ENCODE data around the gene PI4K2A.

DNA sequence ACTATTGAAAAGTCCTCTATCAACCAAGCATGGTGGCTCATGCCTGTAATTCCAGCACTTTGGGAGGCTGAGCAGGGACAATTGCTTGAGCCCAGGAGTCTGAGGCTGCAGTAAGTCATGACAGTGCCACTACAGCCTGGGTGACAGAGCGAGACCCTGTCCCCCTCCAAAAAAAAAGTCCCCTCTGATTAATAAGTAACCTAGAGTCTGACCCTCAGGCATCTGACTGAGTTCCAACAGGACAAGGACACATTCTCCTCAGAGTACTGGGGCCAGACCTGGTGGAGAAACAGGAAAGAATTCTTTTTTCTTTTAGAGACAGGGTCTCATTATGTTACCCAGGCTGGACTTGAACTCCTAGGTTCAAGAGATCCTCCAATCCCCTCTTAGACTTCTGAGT lies 17.2 kb upstream of the PI4K2A start:
- TF ChIP-seq, protein P1, sequence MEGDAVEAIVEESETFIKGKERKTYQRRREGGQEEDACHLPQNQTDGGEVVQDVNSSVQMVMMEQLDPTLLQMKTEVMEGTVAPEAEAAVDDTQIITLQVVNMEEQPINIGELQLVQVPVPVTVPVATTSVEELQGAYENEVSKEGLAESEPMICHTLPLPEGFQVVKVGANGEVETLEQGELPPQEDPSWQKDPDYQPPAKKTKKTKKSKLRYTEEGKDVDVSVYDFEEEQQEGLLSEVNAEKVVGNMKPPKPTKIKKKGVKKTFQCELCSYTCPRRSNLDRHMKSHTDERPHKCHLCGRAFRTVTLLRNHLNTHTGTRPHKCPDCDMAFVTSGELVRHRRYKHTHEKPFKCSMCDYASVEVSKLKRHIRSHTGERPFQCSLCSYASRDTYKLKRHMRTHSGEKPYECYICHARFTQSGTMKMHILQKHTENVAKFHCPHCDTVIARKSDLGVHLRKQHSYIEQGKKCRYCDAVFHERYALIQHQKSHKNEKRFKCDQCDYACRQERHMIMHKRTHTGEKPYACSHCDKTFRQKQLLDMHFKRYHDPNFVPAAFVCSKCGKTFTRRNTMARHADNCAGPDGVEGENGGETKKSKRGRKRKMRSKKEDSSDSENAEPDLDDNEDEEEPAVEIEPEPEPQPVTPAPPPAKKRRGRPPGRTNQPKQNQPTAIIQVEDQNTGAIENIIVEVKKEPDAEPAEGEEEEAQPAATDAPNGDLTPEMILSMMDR (IDR thresholded peaks at IDR 0.05) = no peak
- no peak for TF ChIP-seq POLR2A (IDR thresholded peaks at IDR 0.05)
